Panc1 (cell line): ENCODE data around the gene DALRD3.

Experiments used
- POLR2AphosphoS5 ChIP-seq: IDR thresholded peaks from 2 replicates; pipeline ENCODE4 v1.6.1; 2012; ENCODE audit warnings: mild to moderate bottlenecking, low read depth, low read length, moderate library complexity
- SIN3A ChIP-seq: IDR thresholded peaks from 2 replicates; pipeline ENCODE4 v1.6.1; 2012; ENCODE audit warnings: low read depth, mild to moderate bottlenecking, low read length, moderate library complexity, borderline replicate concordance; ENCODE audit not compliant: insufficient read depth
- TCF7L2 ChIP-seq: IDR thresholded peaks from 2 replicates; pipeline ENCODE4 v1.6.1; 2011; ENCODE audit warnings: mild to moderate bottlenecking, low read depth, low read length, inconsistent platforms
- TF ChIP-seq, protein P1 (sequence below): fragments of 450-650 bp; IDR thresholded peaks from 2 replicates; pipeline ENCODE4 v1.5.1; 2017; ENCODE audit warnings: mild to moderate bottlenecking
- TF ChIP-seq, protein P2 (sequence below), 2 experiments: IDR thresholded peaks; 2 replicates each; pipeline ENCODE4 v1.6.1; 2011 to 2012; ENCODE audit warnings: low read depth in 2 of 2, control low read depth in 1 of 2, low read length in 1 of 2, mild to moderate bottlenecking in 1 of 2, moderate library complexity in 1 of 2; ENCODE audit not compliant: insufficient read depth in 1 of 2

DNA sequence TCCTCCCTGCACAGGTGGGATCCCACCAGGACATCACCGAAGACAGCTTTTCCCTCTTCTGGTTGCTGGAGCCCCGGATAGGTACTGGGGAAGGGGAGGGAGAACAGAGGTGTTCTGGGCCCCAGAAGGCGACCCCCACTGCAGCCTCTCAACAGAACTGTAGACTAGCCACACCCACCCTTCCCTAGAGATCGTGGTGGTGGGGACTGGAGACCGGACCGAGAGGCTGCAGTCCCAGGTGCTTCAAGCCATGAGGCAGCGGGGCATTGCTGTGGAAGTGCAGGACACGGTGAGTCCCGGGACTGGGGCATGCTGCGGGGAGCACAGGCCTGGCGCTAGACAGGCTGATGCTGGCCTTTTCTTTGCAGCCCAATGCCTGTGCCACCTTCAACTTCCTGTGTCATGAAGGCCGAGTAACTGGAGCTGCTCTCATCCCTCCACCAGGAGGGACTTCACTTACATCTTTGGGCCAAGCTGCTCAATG lies 4.3 kb upstream of the DALRD3 start:
- TF ChIP-seq, protein P1, sequence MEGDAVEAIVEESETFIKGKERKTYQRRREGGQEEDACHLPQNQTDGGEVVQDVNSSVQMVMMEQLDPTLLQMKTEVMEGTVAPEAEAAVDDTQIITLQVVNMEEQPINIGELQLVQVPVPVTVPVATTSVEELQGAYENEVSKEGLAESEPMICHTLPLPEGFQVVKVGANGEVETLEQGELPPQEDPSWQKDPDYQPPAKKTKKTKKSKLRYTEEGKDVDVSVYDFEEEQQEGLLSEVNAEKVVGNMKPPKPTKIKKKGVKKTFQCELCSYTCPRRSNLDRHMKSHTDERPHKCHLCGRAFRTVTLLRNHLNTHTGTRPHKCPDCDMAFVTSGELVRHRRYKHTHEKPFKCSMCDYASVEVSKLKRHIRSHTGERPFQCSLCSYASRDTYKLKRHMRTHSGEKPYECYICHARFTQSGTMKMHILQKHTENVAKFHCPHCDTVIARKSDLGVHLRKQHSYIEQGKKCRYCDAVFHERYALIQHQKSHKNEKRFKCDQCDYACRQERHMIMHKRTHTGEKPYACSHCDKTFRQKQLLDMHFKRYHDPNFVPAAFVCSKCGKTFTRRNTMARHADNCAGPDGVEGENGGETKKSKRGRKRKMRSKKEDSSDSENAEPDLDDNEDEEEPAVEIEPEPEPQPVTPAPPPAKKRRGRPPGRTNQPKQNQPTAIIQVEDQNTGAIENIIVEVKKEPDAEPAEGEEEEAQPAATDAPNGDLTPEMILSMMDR = no peak
- TF ChIP-seq TCF7L2 (no peak), POLR2AphosphoS5 (no peak; the same call in 1 of the 2 replicates), SIN3A (no peak)
- TF ChIP-seq, protein P2, sequence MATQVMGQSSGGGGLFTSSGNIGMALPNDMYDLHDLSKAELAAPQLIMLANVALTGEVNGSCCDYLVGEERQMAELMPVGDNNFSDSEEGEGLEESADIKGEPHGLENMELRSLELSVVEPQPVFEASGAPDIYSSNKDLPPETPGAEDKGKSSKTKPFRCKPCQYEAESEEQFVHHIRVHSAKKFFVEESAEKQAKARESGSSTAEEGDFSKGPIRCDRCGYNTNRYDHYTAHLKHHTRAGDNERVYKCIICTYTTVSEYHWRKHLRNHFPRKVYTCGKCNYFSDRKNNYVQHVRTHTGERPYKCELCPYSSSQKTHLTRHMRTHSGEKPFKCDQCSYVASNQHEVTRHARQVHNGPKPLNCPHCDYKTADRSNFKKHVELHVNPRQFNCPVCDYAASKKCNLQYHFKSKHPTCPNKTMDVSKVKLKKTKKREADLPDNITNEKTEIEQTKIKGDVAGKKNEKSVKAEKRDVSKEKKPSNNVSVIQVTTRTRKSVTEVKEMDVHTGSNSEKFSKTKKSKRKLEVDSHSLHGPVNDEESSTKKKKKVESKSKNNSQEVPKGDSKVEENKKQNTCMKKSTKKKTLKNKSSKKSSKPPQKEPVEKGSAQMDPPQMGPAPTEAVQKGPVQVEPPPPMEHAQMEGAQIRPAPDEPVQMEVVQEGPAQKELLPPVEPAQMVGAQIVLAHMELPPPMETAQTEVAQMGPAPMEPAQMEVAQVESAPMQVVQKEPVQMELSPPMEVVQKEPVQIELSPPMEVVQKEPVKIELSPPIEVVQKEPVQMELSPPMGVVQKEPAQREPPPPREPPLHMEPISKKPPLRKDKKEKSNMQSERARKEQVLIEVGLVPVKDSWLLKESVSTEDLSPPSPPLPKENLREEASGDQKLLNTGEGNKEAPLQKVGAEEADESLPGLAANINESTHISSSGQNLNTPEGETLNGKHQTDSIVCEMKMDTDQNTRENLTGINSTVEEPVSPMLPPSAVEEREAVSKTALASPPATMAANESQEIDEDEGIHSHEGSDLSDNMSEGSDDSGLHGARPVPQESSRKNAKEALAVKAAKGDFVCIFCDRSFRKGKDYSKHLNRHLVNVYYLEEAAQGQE (IDR thresholded peaks at IDR 0.05; ENCODE audit: insufficient read depth in 1 of 2, low read depth in 2 of 2, low read length in 1 of 2) = no peak
